ENCODE measurements around the gene FOXE3.

Gene FOXE3

GRCh38 chr1:47439017-47439818 is 23.1 kb downstream of the FOXE3 start:
- no peak for TF ChIP-seq CTCF (IDR thresholded peaks at IDR 0.05; ENCODE audit: borderline replicate concordance, control extremely low read depth, extremely low read depth, insufficient read depth, missing control alignments)
- DNase-seq (ENCODE audit: low spot score) = no peak
- in situ Hi-C loops (cut with MboI; ENCODE audit: low sequenced_read_pairs, unreplicated experiment) = no loop called here

GRCh38 chr1:47439819-47440598 is 23.9 kb downstream of the FOXE3 start:
- no peak for TF ChIP-seq CTCF (IDR thresholded peaks at IDR 0.05; ENCODE audit: borderline replicate concordance, control extremely low read depth, extremely low read depth, insufficient read depth, missing control alignments)
- DNase-seq (ENCODE audit: low spot score) = no peak
- in situ Hi-C loops (cut with MboI; ENCODE audit: low sequenced_read_pairs, unreplicated experiment) = loop anchor here (10.0 kb wide), 1 partner anchor 265 kb away; no protein-coding TSS in a partner anchor

- in situ Hi-C loops (cut with MboI; ENCODE audit: low sequenced_read_pairs, unreplicated experiment) = loop anchor here (10.0 kb wide), 1 partner anchor 264 kb away; no protein-coding TSS in a partner anchor
- no peak for DNase-seq (ENCODE audit: low spot score)
- no peak for TF ChIP-seq CTCF (IDR thresholded peaks at IDR 0.05; ENCODE audit: borderline replicate concordance, control extremely low read depth, extremely low read depth, insufficient read depth, missing control alignments)
Measured at GRCh38 chr1:47440599-47441081, 24.6 kb downstream of the FOXE3 start.

- TF ChIP-seq CTCF (IDR thresholded peaks at IDR 0.05; ENCODE audit: borderline replicate concordance, control extremely low read depth, extremely low read depth, insufficient read depth, missing control alignments) = no peak
- no peak for DNase-seq (ENCODE audit: low spot score)
- in situ Hi-C loops (cut with MboI; ENCODE audit: low sequenced_read_pairs, unreplicated experiment) = loop anchor here (10.0 kb wide), 1 partner anchor 263 kb away; no protein-coding TSS in a partner anchor
Measured at GRCh38 chr1:47441450-47442106, 25.5 kb downstream of the FOXE3 start.

- no peak for DNase-seq (ENCODE audit: low spot score)
- no peak for TF ChIP-seq CTCF (IDR thresholded peaks at IDR 0.05; ENCODE audit: borderline replicate concordance, control extremely low read depth, extremely low read depth, insufficient read depth, missing control alignments)
- in situ Hi-C loops (cut with MboI; ENCODE audit: low sequenced_read_pairs, unreplicated experiment) = loop anchor here (10.0 kb wide), 1 partner anchor 263 kb away; no protein-coding TSS in a partner anchor
Measured at GRCh38 chr1:47442202-47442601, 26.1 kb downstream of the FOXE3 start.

All from GM13976 (cell line).